Measurements from ENCODE around the gene ANKRD13B.

The ANKRD13B gene

DNA sequence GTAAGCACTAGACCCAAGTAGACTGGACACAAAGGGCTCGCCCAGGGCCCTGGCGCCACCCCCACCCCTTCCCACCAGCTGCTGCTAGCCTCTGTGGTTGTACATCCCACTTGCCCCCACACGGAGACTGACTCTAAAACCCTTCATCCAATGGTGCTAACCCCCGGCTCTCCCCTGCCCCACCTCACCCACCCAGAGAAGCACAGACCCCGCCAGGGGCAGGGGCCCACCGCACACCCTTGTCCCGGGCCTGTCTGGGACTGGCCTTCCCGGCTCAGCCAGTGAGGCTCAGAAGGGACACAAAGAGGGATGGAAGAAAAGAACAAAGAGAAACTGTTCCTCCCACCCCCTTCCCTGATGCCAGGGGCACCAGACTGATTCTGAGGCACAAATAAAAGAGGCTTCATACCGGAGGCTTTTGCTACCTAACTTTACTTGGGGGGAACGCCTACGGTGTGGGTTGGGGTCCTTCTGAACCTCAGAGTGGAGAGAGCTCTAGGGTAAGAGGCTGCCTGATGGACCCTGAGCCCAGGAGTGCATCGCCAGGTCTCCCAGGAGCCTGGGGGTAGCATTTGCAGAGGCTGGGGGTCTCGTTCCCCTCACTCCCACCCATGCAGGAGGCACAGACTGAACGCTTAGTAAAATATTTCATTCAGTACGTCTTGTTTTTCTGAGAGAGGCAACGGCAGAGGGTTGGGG is 21.6 kb downstream of the ANKRD13B start:
- FAIRE-seq = no peak
- no peak for DNase-seq (ENCODE audit: extremely low spot score, insufficient read length, low read depth)

DNA sequence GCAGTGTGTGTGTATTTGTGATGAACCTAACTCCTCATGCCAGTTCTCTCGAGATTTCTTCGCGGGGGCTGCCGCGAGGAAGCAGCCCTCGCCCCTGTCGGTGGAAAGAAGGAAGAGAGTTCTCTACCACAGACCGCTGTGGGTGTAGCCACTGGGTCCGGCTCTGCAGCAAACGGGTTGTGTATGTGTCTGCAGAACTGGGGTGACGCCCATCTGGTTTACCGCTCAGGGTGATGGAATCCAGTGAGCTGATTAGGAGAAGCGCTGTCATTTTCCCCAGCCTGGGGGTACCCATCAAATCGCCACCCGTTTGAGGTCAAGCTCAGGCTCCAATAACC is 22.1 kb downstream of the ANKRD13B start:
- FAIRE-seq (no peak), DNase-seq (ENCODE audit: extremely low spot score, insufficient read length, low read depth) (no peak)

DNA sequence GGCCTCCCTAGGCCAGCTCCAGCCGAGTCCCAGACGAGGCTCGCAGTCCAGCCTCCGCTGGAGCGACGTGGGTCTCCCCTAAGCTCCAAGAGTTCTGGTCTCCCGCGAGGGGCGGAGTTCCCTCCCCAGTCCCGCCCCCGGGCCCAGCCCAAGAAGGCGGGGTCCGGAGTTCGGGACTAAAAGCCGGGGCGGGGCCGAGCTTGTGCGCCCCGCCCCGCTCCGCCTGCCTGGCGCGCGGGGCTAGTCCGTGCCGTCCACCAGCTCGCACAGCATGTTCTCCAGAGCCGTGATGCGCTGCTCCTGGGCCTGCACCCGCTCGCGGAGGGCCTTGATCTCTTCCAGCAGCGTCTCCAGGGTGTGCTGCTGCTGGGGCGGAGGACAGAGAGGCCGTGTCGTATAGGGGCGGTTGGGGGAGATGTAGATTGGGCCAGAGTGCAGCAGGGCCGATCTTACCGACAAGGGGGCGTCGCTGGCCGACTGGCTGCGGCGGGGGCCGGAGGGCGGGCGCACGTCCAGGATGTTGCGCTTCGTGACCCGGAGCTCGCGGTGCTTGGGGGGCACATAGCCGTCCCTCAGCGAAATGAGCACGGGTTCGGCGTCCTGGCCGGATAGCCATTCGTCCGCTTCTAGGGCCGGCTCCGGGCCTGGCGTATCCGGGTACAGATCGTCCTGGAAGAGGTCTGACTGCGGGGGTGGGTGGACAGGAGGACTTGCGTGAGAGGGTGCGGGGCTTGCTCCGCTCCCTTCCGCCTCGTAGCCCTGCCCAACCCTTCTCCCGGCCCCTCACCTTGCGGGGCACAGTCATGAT is 22.8 kb downstream of the ANKRD13B start:
- DNase-seq (ENCODE audit: extremely low spot score, insufficient read length, low read depth) = peak; percentile 75
- FAIRE-seq = peak; percentile 87

DNA sequence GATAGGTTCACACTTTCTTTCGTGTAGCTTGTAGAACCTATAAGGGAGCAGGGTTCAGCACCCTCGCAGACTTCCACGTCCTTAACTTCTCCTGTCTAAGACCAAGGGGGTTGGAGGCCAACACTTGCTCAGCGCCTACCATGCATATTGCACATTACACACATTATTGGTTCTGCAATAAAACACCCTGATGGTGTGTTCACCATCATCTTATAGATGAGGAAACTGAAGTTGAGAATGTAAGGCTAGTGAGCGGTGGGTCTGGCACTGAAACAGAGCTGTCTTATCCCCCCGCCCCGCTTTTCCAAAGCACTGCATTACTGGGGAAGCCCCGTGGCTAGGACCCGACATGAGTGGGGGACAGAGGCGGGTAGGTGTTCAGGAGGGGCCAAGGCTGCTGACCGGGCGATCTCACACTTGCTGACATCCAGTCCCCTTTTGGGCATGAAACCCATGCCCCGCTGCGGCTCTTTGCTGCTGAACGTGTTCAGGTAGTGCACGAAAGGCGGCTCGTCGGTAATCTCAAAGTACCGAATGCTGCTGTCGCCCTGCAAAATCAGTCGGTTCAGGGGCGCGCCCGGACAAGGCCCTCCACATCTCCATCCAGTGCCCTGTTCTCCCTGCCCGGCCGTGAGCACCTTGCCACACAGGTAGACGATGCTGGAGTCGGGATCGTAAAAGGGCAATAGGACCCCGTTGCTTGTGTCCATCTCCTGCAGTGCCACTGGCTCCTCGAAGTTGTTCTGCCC is 23.5 kb downstream of the ANKRD13B start:
- no peak for FAIRE-seq
- no peak for DNase-seq (ENCODE audit: extremely low spot score, insufficient read length, low read depth)

DNA sequence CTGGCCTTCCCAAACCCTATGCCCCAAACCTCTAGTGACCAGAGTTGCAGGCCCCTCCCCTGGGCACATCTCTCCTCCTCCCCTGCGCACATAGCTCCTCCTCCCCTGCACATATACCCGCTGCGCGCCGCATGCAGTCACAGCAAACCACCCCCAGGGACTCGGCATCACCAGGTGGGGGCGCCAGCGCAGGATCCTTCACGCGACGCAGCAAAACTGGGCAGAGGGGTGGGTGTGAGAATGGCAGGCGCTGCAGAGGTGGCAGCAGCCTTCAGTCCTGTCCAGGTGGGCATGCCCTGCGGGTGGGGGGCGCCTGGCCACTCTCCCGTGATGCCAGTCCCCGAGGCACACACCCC is 24.2 kb downstream of the ANKRD13B start:
- DNase-seq (ENCODE audit: extremely low spot score, insufficient read length, low read depth) = peak; percentile 74
- FAIRE-seq = peak; percentile 97

DNA sequence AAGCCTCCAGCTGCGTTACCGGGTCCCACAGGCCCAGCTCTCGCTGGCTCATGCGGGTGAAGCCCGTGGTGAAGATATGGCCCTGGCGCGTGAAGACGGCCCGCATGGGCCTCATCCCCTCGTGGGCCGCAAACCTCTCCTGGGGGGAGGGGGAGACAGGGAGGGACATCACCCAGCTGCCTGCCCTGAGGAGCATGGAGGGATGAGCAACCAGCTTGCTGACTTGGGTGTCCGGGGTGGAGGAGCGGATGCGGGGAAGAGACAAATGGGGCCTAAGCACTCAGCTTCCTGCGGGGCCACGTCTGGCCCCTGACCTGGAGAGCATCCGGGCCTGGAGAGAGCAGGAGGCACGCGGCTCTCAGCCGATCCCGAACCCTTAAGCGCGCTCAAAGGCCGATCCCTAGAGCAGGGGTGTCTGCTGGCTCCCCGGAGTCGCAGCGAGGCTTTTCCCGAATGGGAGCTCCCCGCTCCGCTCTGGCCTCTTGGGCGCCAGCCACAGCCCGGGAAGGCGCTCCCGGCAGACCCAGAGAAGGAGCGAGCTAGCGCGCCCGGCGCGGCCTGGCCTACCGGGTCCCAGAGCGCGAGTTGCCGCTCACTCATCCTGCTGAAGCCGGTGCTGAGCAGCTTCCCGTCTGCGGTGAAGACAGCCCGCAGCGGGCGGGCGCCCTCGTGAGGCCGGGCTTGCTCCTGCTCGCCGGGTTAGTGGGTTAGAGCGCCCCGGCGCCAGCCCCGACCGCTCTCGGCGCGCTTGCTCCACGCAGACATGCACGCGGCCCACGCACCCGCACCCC is 24.7 kb downstream of the ANKRD13B start:
- FAIRE-seq (peak; percentile 88), DNase-seq (ENCODE audit: extremely low spot score, insufficient read length, low read depth) (no peak)

DNA sequence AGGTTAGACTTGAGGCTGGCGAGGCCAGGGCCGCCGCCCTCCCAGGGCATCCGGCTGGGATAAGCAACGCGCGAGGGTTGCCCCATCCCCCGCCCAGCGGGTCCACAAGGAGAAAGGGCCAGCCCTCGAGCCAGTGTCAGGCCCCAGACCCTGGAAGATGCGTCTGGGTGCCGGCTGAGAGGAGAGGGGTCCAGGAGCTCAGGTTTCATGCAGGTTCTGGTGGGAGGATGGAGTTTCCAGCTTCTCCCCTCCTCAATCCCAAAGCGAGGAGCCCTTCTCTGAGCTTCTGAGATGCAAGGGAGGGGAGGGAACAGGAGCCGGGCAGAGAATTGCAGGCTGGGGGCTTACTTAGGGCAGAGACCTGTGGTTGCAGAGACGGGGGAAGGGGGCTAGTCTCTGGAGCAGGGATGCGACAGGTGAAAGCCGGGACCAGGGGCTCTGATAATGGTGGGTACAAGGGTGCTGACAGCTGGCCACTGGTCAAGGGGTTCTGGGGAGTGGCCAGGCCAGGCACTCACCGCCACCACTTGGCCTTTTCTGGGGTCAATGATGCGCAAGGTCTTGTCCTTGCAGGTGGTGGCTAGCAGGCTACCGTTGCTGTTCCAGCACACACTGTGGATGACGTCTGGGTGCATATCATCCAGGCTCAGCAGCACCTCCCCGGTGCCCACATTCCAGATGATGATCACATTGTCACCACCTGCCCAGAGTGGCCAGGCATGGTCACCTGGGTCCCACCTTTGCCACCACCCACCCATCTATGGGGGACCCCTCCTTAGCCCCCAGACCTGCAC is 25.5 kb downstream of the ANKRD13B start:
- no peak for FAIRE-seq
- DNase-seq (ENCODE audit: extremely low spot score, insufficient read length, low read depth) = no peak

DNA sequence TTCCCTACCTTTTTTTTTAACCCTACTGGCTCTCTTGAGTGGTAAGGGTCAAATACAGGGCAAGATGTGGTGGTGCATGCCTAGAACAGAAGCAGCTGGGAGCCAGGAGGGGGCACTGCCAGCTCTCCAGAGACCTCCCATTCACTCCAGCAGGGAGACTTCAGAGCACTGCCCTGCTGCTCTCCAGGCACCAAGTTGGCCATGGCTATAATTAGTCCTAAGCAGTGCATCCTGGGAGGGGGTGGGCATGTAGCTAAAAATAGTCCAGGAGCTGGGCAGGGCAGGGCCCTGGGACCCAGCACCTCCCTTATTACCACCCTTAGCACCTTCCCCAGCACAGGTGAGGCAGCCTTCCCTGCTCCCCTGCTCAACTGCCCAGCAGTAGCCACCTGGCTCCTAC is 26.3 kb downstream of the ANKRD13B start:
- FAIRE-seq (no peak), DNase-seq (ENCODE audit: extremely low spot score, insufficient read length, low read depth) (no peak)

DNA sequence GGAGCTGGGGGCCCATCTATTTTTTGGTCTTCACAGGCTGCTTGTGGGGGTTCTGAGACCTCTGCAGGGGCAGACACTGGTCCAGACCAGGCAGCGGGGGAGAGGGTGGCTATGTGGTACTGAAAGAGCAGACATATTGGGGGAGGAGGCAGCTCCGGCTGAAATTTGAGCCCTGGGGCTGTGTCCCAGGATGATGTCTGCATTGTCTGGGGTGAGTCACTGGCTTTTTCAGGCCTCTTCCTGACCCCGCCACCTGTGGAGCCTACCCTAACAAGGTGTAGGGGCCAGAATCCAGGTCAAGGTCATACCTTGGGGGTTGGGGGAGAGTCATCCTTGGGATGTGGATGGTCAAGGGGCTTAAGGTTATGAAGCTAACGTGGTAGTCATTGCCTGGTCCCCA is 27.3 kb downstream of the ANKRD13B start:
- DNase-seq (ENCODE audit: extremely low spot score, insufficient read length, low read depth) (no peak), FAIRE-seq (no peak)

DNA sequence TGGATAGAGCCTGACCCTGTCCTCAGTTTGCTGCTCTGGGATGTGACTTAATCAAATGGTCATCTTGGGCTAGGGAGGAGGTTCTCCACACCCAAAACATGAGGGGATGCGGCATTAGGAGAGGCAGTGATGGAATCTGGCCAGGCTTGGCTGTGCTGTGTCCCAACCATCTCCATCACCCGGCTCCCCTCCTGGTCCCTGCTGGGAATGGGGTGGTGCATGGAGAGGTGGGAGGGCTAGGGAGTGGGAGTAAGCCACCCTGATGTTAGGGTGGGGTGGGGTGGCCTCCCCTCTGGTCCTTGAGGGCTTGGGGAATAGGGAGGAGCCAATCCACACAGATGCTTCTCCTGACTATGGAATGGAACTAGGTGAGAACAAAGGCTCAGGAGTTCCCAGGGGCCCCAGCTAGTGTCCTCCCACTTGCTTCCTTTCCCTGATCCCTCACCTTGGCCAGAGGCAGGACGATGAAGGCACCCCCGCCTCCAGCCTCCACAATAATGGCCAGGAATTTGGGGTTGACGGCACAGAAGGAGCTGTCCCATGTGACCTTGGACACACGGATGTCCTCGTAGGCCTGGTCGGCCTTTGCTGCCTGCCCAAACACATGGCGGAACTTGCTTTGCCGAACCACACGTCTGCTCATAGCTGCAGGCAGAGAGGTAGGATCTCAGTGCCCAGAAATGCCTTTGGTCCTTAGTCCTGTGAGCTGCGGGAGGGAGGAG is 28.0 kb downstream of the ANKRD13B start:
- DNase-seq (ENCODE audit: extremely low spot score, insufficient read length, low read depth) (no peak), FAIRE-seq (no peak)

DNA sequence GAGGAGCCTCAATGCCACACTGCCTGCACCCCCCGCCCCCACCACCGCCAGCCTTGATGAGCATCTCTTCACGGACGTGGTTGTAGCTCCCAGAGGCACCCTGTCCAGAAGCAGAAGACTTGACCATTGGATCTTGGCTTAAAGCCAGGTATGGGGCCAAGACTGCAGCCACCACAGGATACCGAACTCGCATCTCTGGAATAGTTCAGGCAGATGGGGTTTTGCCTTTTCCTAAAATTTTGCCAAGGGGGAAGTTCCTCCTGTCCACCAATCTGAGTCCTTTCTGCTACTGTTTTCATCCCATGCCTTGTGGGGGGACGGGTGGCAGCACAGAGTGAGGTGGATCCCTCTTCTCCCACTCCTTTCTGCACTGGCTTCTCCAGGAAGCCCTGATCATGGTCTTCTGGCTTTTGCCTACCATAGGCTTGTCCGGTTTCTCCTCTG is 28.8 kb downstream of the ANKRD13B start:
- DNase-seq (ENCODE audit: extremely low spot score, insufficient read length, low read depth) (no peak), FAIRE-seq (no peak)

DNA sequence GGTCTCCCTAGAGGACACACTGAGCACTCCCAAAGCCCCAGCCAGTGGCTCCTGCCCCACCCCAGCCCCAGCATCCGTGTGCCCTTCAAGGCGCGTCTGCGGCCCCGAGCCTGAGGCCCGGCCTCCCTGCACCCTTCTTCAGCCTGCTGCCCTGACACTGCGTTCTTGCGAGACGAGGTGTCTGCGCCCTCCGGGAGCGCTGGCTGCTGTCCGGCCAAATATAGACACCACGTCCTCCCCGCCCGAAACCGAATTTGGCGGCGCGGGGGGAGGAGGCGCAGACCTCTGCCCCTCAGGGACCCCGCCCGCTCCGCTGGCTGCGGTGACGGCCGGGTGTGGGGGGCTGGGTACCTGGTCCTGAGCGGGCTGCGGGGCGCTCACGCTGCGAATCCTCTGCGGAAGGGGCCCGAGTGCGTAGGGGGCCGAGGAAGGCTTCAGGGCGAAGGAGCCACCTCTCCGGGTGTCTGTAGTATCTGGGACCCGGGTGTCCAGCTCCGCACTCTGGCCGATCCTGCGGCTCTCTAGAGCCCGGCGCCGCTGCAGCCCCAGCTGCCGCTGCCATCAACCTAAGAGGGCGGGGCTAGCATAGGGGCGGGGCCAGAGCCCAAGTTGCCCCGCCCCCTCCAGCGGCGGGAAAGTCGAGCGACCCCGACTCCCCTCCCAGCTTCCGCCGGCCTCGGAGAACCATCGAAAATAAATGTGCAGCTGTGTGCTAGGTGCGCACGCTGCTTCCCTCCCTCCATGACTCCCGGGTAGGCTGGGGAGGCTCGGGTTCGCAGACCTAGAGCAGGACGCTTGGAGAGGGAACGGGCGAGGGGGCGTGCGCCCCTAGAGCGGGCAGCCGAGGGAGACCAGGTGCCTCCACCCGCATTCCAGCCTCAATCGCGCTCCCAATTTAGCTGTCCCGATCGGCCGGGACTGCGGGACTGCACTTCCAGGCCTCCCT is 29.7 kb downstream of the ANKRD13B start, which contains the start of gene CORO6:
Gene CORO6, minus strand, starts transcription at position 576 of the 946 bp plus-strand sequence. CDS start 1,491 bp downstream, outside the sequence.
- no peak for DNase-seq (ENCODE audit: extremely low spot score, insufficient read length, low read depth)
- peak; percentile 49 for FAIRE-seq

DNA sequence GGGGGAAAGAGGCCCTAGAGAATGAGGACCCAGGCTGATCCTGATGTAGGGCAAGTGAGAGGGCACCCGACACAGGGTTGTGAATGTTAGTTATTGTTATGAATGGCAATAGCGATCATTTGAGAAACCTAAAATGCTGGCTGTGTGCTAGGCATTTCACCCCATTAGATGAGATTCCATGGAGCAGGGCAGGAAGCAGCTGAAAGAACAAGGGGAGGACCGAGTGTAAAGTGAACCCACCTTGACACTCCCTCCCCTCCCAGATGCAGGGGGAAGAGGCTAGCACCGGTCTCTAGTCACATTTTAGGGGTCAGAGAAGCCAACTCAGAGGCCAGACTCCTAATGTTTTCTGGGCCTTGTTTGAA is 30.3 kb downstream of the ANKRD13B start:
- DNase-seq (ENCODE audit: extremely low spot score, insufficient read length, low read depth) = no peak
- FAIRE-seq = no peak

DNA sequence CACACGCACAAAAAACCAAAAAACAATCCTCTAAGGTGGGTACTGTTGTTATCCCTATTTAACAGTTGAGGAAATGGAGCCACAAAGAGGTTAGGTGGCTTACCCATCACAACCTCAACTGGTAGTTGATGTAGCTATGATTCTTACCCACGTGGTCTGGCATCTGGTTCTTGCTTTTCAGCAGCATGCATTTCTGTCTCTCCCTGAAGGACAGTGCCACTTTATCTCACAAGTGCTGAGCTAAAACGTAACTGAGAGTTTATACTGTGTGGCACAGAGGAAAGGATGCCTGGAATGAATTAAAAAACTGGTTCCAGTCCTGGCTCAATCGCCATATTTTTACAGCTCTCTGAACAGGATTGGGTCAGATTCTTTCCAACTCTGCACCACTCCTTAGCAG is 31.7 kb downstream of the ANKRD13B start:
- no peak for FAIRE-seq
- no peak for DNase-seq (ENCODE audit: extremely low spot score, insufficient read length, low read depth)

DNA sequence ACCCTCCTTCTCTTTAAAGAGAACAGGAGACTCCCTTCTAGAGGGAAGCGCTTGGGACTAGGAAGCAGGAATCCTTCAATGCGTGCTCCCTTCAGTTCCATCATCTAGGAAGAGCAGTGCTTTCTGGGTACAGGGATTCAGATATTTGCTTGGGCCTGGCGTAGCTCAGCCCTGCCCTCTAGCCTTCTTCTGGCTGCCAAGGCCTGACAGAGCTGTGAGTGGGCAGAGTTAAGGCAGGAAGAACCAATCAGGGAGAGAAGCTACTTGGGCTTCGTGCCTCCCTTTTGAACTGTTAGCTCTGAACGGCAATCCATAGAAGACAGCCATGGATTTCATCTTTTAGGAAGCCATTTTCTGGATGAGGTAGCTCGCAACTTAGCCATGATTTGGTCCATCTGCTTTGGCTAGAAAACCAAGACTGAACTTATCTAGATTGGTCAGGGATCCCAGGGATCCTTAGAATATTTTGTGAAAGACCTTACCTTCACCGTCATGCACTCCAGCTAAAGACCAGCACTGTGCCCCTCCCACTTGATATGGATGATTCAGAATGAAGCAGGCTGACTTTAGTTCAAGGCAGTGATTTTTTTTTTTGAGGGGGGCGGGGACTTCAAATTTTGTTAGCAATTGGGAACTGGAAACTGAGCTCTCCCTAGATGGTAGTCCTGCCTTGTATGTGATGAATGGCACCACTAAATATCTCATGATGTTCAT is 32.3 kb downstream of the ANKRD13B start:
- FAIRE-seq (no peak), DNase-seq (ENCODE audit: extremely low spot score, insufficient read length, low read depth) (no peak)

DNA sequence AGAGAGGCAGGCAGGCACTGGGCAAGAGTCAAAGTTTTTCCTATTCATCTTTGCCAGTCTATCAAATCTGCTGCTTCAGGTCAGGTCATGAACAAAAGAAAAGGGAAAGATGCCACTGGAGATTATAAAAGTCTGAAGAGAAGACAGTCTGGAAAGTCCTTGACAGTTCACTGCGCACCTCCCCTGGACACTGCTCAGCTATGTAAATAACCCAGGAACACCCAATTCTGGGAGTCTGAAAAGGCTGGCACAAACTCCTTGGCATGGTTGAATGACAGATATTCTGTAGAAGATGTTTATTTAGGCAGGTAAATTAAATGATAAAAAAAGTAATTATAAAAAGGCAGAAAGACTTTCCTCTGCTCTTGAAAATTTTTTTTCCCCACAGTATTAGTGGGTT is 35.0 kb downstream of the ANKRD13B start:
- no peak for DNase-seq (ENCODE audit: extremely low spot score, insufficient read length, low read depth)
- no peak for FAIRE-seq

DNA sequence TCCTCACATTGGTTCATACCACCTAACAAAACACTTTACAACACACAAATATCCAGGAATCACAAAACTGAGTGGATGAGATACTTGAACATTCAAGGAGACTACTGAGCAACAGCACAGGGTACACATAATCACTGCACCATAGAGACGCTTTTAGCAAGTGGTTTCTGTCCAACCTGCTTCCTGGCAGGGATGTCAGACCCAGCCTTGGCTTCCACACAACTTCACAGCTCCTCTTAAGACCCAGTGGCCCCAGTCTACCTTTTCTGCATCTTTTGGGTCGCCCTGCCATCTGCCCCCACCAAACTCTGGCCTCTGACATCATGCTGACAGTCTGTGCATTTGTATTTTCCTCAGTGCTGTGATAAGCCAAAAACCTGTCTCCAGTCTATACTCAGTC is 35.7 kb downstream of the ANKRD13B start:
- no peak for FAIRE-seq
- DNase-seq (ENCODE audit: extremely low spot score, insufficient read length, low read depth) = no peak
